SU-DHL-6 (cell line): Measurements from ENCODE around the gene TCP10L.

Experiments used
- H2AFZ ChIP-seq: fragments of 200-600 bp; sonication (generic); 2 replicates; pipeline ENCODE4 v1.6.1; 2014; ENCODE audit warnings: low read depth, mild to moderate bottlenecking, moderate library complexity, mixed read lengths, antibody characterized with exemption, low read length; ENCODE audit not compliant: severe bottlenecking
- H3F3A ChIP-seq: fragments of 200-600 bp; shearing (Covaris generic); 2 replicates; pipeline ENCODE4 v1.6.0; 2016; ENCODE audit warnings: antibody characterized with exemption, mild to moderate bottlenecking; ENCODE audit not compliant: insufficient read depth
- H3K27ac ChIP-seq: fragments of 200-600 bp; sonication (generic); 2 replicates; pipeline ENCODE4 v1.5.1; 2016; ENCODE audit warnings: low read depth, mild to moderate bottlenecking, low read length, moderate library complexity, mixed read lengths
- H3K27me3 ChIP-seq: fragments of 200-600 bp; sonication (generic), shearing (Covaris generic); 2 replicates; pipeline ENCODE4 v1.6.0; 2014; ENCODE audit warnings: mild to moderate bottlenecking, low read length
- H3K36me3 ChIP-seq: fragments of 200-600 bp; sonication (generic); 2 replicates; pipeline ENCODE4 v1.6.1; 2014; ENCODE audit warnings: mild to moderate bottlenecking, low read length, mixed read lengths
- H3K4me2 ChIP-seq: fragments of 300-600, 200-600 bp; shearing (Covaris generic), sonication (generic); 2 replicates; pipeline ENCODE4 v1.6.0; 2014; ENCODE audit warnings: low read length, low read depth, mild to moderate bottlenecking; ENCODE audit not compliant: poor library complexity, severe bottlenecking
- H3K4me3 ChIP-seq: fragments of 200-600 bp; sonication (generic); 2 replicates; pipeline ENCODE4 v1.5.1; 2014; ENCODE audit warnings: antibody characterized with exemption, low read length, mild to moderate bottlenecking, mixed read lengths; ENCODE audit not compliant: insufficient read depth, poor library complexity, severe bottlenecking
- H3K79me2 ChIP-seq: fragments of 200-600 bp; sonication (generic); 2 replicates; pipeline ENCODE4 v1.6.1; 2014; ENCODE audit warnings: mild to moderate bottlenecking, low read length, moderate library complexity; ENCODE audit not compliant: insufficient read depth
- H3K9ac ChIP-seq: fragments of 200-600 bp; sonication (generic); 2 replicates; pipeline ENCODE4 v1.7.0; 2014; ENCODE audit warnings: mild to moderate bottlenecking, low read length
- H3K9me2 ChIP-seq: fragments of 200-600 bp; sonication (generic); replicated peaks from 2 replicates; pipeline ENCODE4 v1.6.1; 2014; ENCODE audit warnings: low read length; ENCODE audit not compliant: insufficient read depth
- H3K9me3 ChIP-seq: fragments of 200-600 bp; sonication (generic); 2 replicates; pipeline ENCODE4 v1.6.1; 2014; ENCODE audit warnings: low read length, mixed read lengths; ENCODE audit not compliant: insufficient read depth
- H4K20me1 ChIP-seq: fragments of 200-600 bp; sonication (generic); 2 replicates; pipeline ENCODE4 v1.6.1; 2014; ENCODE audit warnings: low read depth, mild to moderate bottlenecking, antibody characterized with exemption, low read length, moderate library complexity, mixed read lengths
- EZH2phosphoT487 ChIP-seq: fragments of 200-600 bp; sonication (generic), shearing (Covaris generic); conservative IDR thresholded peaks from 2 replicates; pipeline ENCODE4 v1.6.1; 2018; ENCODE audit warnings: mild to moderate bottlenecking, antibody characterized with exemption, low read length, moderate library complexity, mixed read lengths
- TF ChIP-seq, protein P1 (sequence below): fragments of 200-600 bp; sonication (generic); IDR thresholded peaks from one replicate; pipeline ENCODE4 v1.5.1; 2017; ENCODE audit warnings: antibody characterized with exemption, mild to moderate bottlenecking, low read length, moderate library complexity; ENCODE audit not compliant: insufficient read depth, poor library complexity, severe bottlenecking

Gene TCP10L

DNA sequence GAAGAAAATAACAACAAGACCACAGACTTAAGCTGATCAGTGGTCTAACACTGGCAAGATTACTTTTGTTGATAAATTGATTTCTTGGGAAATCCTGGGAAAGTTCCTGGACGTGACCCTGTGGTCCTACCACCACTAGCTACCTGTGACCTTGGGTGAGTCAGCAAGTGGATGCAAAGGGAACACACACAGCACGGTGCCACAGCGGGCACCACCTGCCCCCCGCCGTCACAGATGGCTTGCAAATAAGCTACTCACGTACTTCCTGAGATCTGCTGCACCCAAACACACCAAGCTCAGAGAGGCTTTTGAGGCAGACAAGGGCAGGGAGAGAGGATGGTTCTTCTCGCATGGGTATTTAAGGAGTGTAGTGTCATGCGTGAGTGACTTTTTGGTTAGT, 14.2 kb upstream of the TCP10L start:
- Histone ChIP-seq H3F3A (no peaks in the 10 kb centered on the region), H3K36me3 (no peaks in the 10 kb centered on the region; the same call in 1 of the 2 replicates), H3K4me3 (no peak overlapping the region), H3K9ac (no peak overlapping the region), H3K27me3 (no peaks in the 10 kb centered on the region), H2AFZ (no peak overlapping the region), H3K27ac (no peak overlapping the region), H3K9me3 (no peaks in the 10 kb centered on the region), H3K4me2 (no peak overlapping the region), H3K79me2 (no peaks in the 10 kb centered on the region), H4K20me1 (no peaks in the 10 kb centered on the region), H3K9me2 (no peaks in the 10 kb centered on the region)
- TF ChIP-seq, protein P1, sequence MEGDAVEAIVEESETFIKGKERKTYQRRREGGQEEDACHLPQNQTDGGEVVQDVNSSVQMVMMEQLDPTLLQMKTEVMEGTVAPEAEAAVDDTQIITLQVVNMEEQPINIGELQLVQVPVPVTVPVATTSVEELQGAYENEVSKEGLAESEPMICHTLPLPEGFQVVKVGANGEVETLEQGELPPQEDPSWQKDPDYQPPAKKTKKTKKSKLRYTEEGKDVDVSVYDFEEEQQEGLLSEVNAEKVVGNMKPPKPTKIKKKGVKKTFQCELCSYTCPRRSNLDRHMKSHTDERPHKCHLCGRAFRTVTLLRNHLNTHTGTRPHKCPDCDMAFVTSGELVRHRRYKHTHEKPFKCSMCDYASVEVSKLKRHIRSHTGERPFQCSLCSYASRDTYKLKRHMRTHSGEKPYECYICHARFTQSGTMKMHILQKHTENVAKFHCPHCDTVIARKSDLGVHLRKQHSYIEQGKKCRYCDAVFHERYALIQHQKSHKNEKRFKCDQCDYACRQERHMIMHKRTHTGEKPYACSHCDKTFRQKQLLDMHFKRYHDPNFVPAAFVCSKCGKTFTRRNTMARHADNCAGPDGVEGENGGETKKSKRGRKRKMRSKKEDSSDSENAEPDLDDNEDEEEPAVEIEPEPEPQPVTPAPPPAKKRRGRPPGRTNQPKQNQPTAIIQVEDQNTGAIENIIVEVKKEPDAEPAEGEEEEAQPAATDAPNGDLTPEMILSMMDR, result no peak
- TF ChIP-seq EZH2phosphoT487, result no peak

DNA sequence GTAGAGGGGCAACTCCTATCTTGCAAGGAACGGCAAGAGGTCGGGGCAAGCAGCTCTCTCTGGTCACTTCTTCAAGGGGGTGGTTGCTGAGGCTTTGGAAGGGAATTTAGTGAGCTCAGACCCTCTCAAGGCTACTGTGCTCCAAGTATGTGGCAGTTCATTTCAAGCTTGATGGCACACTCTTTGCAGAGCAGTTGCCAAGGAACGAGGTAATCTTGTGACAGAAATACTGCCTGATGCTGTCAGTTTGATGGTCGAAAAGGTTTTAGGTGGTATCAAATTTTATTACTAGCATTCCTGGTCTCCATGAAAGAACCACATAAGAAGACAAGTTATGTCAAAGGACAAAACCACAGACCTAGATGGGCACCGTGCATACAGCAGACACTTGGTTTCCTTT, 13.8 kb upstream of the TCP10L start:
- no peaks in the 10 kb centered on the region for H3F3A ChIP-seq

DNA sequence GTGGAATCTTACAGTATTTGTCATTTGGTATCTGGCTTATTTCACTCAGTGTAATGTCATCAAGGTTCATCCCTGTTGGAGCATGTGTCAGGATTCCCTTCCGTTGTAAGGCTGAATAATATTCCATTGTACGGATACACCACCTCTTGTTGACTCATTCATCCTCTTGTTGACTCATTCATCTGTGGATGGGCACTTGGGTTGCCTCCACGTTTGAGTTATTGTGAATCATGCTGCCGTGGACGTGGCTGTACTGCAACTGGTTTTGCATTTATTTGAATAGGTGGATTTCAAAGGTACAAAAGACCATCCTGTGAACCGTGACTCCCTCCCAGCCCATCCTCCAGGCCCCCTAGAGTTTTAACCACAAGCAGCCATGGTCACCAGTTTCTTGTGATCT, 11.9 kb upstream of the TCP10L start:
- no peak overlapping the region for H3K4me2 ChIP-seq
- H4K20me1 ChIP-seq, result no peaks in the 10 kb centered on the region
- no peak overlapping the region for H3K9ac ChIP-seq
- H3K4me3 ChIP-seq, result no peak overlapping the region
- H3K79me2 ChIP-seq, result no peaks in the 10 kb centered on the region
- no peak overlapping the region for H2AFZ ChIP-seq
- H3K27ac ChIP-seq, result no peak overlapping the region
- H3K27me3 ChIP-seq, result no peaks in the 10 kb centered on the region
- no peaks in the 10 kb centered on the region; the same call in 1 of the 2 replicates for H3K36me3 ChIP-seq
- no peaks in the 10 kb centered on the region for H3F3A ChIP-seq
- H3K9me2 ChIP-seq, result no peaks in the 10 kb centered on the region
- no peak for TF ChIP-seq EZH2phosphoT487
- TF ChIP-seq, protein P1, result no peak
- H3K9me3 ChIP-seq, result no peaks in the 10 kb centered on the region

More for the DNA sequence above, 13.8 kb upstream of the TCP10L start:
- H3K36me3 ChIP-seq, result no peaks in the 10 kb centered on the region; the same call in 1 of the 2 replicates
- TF ChIP-seq EZH2phosphoT487, result no peak
- TF ChIP-seq, protein P1, result no peak
- no peaks in the 10 kb centered on the region for H3K9me3 ChIP-seq
- H3K9ac ChIP-seq, result no peak overlapping the region
- H2AFZ ChIP-seq, result no peak overlapping the region
- no peak overlapping the region for H3K4me2 ChIP-seq
- H3K9me2 ChIP-seq, result no peaks in the 10 kb centered on the region
- H3K79me2 ChIP-seq, result no peaks in the 10 kb centered on the region
- no peak overlapping the region for H3K4me3 ChIP-seq
- H3K27me3 ChIP-seq, result no peaks in the 10 kb centered on the region
- H4K20me1 ChIP-seq, result no peaks in the 10 kb centered on the region
- H3K27ac ChIP-seq, result no peak overlapping the region
